GM19452 (cell line): Measurements from ENCODE around the gene TGFBR3.

Experiments used
- ATAC-seq: cut with Tn5 transposase; IDR thresholded peaks from one replicate; pipeline ENCODE4 v1.9.1; 2021; ENCODE audit not compliant: unreplicated experiment

TGFBR3 gene

DNA sequence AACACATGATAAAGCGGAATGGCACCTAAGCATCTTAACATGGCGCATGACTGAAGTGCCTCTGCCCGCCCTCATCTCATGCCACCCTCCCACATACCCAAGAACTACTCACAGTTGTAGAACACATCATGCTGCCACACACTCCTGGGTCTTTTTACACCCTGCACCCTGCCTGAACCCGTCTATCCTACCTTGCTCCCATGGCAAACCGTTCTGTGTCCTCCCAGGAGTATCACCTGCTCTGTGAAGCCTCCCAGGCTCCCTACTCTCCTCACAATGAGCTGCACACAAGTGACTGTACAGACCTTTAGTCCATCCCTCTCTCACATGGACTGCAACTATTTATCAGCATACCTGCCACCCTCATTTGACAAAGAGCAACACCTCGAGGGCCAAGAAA is 144.0 kb downstream of the TGFBR3 start:
- no peak for ATAC-seq

- no peak for ATAC-seq
Observed at GRCh38 chr1:91741301-91741700, 144.7 kb downstream of the TGFBR3 start.

- ATAC-seq: no peak
Observed at GRCh38 chr1:91737650-91738049, 148.3 kb downstream of the TGFBR3 start.

DNA sequence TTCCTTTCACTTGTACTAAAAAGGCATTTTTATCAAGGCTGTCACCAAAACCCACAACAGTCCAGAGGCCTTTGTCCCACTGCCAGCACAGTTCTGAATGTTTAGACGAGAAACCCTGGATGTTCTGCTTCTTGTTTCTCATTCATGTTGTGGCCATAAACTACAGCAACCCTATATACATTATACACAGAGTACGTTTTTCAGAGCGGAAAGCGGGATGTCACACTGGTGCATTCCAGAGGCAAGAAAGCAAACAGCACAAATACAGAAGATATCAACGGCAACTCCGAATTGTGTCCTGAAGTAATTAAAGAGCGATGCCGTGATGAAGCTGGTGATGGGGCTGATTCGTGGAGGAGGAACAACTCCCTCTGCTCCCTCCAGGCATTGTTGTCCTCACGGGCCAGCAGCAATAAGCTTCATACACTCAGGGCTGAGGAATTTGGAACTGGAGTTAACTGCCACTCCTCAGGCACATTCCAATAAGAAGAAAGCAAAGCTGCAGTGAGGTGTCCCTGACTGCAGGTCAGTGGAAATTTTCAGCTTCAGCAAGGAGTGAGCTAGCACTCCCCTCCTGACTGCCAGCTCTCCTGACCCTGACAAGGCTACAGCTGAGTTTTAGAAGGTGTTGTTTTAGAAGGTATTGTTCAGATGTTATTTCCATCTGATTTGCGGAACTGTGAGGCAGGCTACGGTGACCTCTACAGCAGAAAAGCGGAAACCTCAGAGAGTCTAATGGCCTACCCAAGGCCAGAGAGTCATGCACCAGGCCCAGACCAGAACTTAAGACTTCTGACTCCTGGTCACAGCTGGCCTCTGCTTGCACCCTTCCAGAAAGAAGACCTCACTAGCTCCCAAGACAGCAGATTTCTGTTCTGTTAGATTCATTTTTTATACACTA is 149.0 kb downstream of the TGFBR3 start:
- ATAC-seq: no peak

- no peak for ATAC-seq
Observed at GRCh38 chr1:91736146-91736714, 149.7 kb downstream of the TGFBR3 start.

DNA sequence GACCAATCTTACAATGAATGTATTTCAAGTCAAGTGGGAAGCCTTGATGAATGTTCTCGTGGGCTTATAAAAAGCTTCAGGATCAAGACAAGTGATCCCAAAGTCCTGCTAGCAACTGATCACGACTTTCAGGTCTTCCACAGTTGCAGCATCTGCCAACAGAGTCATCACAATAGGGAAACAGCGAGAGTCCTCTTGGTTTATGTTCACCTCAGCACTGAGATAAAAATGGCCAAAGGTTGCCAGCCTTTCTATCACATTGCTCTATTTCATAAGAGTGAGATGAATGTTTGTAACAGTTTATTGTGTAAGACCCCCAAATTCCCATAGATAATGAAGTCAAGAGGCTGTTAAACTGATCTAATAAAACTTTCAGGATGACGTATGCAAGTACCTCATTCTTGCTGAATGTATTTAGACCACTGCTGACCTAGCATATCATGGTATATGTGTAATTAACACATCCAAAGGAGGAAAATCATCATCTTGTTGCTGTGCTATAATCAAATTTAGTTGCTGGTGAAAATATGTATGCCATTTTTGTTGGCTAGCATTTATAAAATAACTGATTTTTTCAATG is 150.6 kb downstream of the TGFBR3 start:
- no peak for ATAC-seq

- no peak for ATAC-seq
Observed at GRCh38 chr1:91734761-91735160, 151.2 kb downstream of the TGFBR3 start.

- ATAC-seq: no peak
Observed at GRCh38 chr1:91733108-91733710, 152.7 kb downstream of the TGFBR3 start.

DNA sequence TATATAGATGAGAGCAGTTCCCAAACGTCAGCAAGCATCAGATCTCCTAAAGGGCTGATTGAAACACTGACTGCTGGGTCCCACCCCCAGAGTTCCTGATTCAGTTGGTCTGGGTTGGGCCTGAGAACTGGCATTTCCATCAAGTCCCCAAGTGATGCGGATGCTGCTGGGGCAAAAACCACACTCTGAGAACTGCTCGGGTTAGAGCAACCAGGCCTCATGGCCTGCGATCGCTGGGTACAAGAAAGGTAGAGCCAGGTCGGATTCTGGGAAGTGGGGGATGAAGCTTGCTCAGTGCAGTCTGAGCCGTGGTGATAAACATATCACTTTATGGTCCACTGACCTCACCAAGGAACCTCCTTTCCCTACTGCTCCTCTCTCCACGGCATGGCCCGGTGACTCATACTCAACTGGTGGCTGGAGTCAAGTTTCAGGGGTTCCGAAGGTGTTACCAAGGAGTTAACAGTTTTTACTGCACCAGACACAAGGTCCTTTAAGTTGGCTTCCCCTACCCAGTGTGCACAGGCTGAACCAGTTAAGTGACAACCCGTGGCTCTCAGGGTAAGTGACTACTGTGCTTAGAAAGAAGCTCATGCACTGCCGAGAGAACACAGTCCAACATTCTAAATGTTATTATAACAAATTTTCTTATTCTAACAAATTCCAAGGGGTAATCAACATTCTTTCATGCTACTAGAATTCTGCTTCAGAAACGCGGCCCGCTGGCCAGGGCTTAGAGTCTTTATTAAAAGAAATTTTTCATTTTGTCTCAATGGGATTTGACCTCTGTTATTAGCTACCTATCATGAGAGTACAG is 153.5 kb downstream of the TGFBR3 start:
- no peak for ATAC-seq

DNA sequence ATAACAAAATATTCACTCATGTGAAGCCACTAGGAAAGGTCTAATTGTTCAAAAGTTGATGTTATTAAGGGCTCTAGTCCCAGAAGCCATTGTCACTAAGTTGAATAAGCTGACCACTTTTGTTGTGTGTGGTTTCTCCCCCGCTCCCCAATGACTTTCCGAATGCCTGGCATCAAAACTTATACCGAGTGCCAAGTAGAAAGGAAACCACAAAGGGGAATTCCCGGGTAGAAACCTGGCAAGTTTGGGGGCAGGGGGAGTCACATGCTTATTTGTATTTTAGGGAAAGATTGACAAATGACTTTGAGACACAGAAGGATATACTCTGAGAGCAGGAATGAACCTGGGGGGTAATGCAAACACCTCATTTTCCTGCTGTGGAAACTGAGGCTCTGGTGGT is 154.1 kb downstream of the TGFBR3 start:
- no peak for ATAC-seq

- no peak for ATAC-seq
Observed at GRCh38 chr1:91730801-91731732, 154.9 kb downstream of the TGFBR3 start.

DNA sequence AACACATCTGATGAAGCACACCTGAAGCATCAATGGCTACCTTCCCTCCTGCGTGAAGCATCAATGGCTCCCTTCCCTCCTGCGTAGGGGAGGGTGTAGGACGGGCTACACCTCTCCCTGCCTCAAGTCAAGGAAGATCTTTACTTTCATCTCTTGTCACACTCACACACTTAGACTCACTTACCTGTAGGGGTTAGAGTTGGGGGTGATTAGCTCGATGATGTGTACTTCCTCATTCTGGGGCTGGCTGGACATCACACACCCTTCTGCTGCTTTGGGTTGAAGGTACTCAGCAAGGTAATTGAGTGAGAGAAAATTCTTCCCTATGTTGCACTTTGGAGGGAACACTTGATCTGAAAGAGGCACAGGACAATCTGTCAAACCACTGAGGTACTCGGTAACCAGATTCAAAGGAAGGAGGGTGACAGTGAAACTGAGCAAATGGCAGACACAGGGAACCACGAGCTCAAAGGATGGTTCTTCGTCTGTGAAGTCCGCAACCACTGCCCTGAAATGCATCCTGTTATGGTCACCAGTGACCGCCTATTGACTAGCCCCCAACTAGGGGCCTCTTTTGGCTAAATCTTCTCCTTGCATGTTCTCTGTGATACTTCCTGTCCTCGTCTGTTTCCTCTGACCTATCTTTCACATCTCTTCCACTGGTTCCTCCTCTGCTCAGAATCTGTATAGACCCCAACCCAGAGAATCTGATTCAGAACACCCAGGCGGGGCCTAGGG is 156.2 kb downstream of the TGFBR3 start:
- peak; percentile 42 for ATAC-seq

DNA sequence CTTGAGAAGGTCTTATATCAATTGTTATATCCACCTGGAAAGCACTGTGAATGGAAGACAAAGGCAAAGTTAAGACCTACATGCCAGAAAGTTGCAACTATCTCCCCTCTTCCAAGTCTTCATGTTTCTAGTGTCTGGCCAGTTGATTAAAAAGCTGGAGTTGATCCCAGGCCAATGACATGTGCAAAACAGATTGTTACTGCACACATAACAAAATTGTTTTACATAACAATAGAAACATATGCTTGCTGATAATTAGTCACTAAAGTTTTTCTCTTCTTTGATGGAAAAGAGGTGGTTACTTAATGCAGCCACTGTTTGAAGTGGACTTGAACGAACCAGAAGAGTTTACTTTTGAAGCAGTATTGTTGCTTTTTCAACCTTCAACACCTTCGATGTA is 158.2 kb downstream of the TGFBR3 start:
- ATAC-seq: no peak

DNA sequence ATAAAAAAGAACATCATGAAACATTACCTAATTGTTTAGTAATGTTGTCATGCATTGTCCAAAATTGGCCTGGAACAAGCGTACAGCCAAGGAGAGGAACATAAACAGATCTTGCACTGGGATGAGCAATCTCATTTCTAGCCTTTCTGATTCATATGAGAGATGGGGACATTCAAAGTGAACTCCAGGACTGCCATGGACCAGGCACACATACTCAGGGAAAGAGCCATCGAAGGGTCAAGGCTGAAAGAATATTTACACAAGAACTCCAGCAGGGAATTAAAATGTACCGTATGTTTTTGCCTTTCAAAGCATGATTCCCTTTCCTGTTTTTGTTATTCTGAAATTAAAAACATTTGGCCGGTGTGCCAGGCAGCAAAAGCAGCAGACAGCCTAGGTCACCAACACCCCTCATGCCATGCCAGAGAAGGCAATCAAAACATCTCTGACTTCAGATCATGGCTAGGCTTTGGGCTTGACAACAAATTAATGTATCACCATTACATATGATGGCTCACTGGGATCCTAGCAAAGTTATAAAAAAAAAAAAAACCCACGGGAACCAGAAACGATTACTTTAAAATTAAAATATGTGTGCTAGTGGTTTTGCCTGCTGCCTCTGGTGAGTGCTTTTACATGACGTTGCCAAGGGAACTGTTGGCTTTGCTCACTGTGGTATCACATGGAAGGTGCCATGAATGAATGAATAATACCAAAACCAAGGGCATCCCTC is 159.8 kb downstream of the TGFBR3 start:
- ATAC-seq: no peak

- no peak for ATAC-seq
Observed at GRCh38 chr1:91725618-91725988, 160.3 kb downstream of the TGFBR3 start.

DNA sequence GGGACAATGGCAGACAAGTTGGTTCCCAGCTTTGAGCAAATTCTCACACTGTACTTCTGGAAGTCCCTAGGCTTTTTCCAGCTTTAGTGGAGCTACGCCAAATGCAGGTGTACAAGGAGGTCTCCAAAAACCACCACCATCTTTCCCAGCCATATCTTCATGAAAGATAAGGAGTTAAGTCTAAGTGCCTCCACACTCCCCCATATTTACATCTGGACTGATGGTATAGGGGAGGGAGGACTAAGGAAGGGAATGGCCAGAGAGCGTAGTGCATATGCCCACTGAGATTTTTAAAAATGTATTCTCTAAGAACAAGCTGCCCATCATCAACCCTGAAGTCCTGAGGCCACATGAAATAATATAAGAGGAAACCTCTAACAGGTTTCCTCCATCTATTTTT is 161.3 kb downstream of the TGFBR3 start:
- no peak for ATAC-seq

GRCh38 chr1:91724231-91724630 is 161.7 kb downstream of the TGFBR3 start:
- ATAC-seq: no peak

DNA sequence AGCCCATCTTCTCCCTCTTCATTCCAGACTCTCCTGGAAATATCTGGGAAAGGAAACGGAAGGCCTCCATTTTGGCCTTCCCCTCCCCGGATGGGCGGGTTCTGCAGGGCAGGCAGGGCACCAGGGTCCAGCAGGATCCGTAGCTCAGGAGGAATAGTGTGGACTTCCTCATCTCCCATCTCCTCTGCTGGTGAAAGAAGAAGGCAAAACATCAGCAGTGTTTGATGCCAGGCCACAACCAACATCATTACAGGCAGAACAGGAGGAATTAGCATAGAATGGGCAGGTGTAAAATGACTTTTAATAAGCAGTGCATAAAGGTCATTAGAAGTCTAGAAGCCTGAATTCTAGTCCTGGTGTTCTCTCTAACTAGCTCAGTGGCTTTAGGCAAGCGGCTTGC is 165.9 kb downstream of the TGFBR3 start:
- ATAC-seq: no peak

GRCh38 chr1:91718877-91719276 is 167.1 kb downstream of the TGFBR3 start:
- no peak for ATAC-seq
